H1 (cell line): ENCODE results near the gene SLK. TPM values are rescaled to one million over a fixed set of nuclear protein-coding genes. Genes with fewer than 3 reads are reported as not detected.

Experiments
- CTCF ChIA-PET: fragments of 300-600 bp; sonication (Branson Sonifier 250); formaldehyde crosslinking; loops from one replicate; lab custom pipeline; 2021; ENCODE audit not compliant: partially characterized antibody; lab: Charles Lee
- POLR2A ChIA-PET: fragments of 300-600 bp; sonication (Branson Sonifier 250); formaldehyde crosslinking; loops from one replicate; lab custom pipeline; 2021; ENCODE audit warnings: inconsistent platforms; ENCODE audit not compliant: partially characterized antibody; lab: Charles Lee
- DNase-seq, 2 experiments: peaks; one replicate each; pipeline versions ENCODE4 v3.0.0 to v3.0.0-alpha.2; 2010 to 2022; ENCODE audit warnings: low spot score in 2 of 2, low read depth in 1 of 2, mixed read lengths in 1 of 2
- FAIRE-seq: peaks from 2 replicates; lab custom pipeline; 2011; peaks lifted over from hg19 to GRCh38; lab: Jason Lieb, UNC
- H2AFZ ChIP-seq: 2 replicates; pipeline ENCODE4 v1.8.1; 2012; ENCODE audit warnings: low read length, inconsistent platforms
- H2AK5ac ChIP-seq: 2 replicates; pipeline ENCODE4 v1.6.1; 2013; ENCODE audit warnings: low read depth, low read length
- H2BK120ac ChIP-seq: replicated peaks from 2 replicates; pipeline ENCODE3; 2013; ENCODE audit warnings: low read depth, low read length, inconsistent platforms
- H2BK12ac ChIP-seq: 2 replicates; pipeline ENCODE4 v1.6.1; 2013; ENCODE audit warnings: low read depth, low read length
- H2BK15ac ChIP-seq: 2 replicates; pipeline ENCODE4 v1.6.1; 2013; ENCODE audit warnings: low read length
- H2BK20ac ChIP-seq: 2 replicates; pipeline ENCODE4 v1.6.1; 2013; ENCODE audit warnings: low read length
- H2BK5ac ChIP-seq: 2 replicates; pipeline ENCODE4 v1.6.1; 2013; ENCODE audit warnings: low read depth, low read length
- H3K14ac ChIP-seq: 2 replicates; pipeline ENCODE4 v1.6.1; 2013; ENCODE audit warnings: inconsistent platforms; ENCODE audit not compliant: insufficient read length
- H3K18ac ChIP-seq: 2 replicates; pipeline ENCODE4 v1.6.1; 2013; ENCODE audit warnings: low read length; ENCODE audit errors: extremely low read depth
- H3K23ac ChIP-seq: 2 replicates; pipeline ENCODE4 v1.6.1; 2013; ENCODE audit warnings: inconsistent platforms; ENCODE audit not compliant: insufficient read length
- H3K23me2 ChIP-seq: 2 replicates; pipeline ENCODE4 v1.6.1; 2013; ENCODE audit warnings: low read depth, low read length
- H3K27ac ChIP-seq: 2 replicates; pipeline ENCODE4 v1.6.1; 2011; ENCODE audit warnings: low read depth, low read length, inconsistent platforms
- H3K27me3 ChIP-seq, 4 experiments: replicated peaks in 1 of 4; 1 replicate in 1 of 4; 2 replicates in 3 of 4; pipeline versions ENCODE4 v1.6.1 to v1.8.1; 2011 to 2013; ENCODE audit warnings: low read length in 3 of 4, mild to moderate bottlenecking in 3 of 4, inconsistent platforms in 2 of 4, mixed read lengths in 2 of 4, moderate library complexity in 1 of 4; ENCODE audit not compliant: control insufficient read depth in 3 of 4, insufficient read depth in 3 of 4; ENCODE audit errors: extremely low read depth in 1 of 4
- H3K36me3 ChIP-seq, 4 experiments: 2 replicates each; pipeline versions ENCODE4 v1.6.1 to v1.8.1; 2011 to 2013; ENCODE audit warnings: mild to moderate bottlenecking in 4 of 4, low read length in 3 of 4, moderate library complexity in 2 of 4, control low read depth in 1 of 4, inconsistent platforms in 1 of 4; ENCODE audit not compliant: insufficient read depth in 4 of 4, control insufficient read depth in 2 of 4
- H3K4ac ChIP-seq: replicated peaks from 2 replicates; pipeline ENCODE3; 2013; ENCODE audit warnings: low read length, low read depth, mixed read lengths, inconsistent platforms; ENCODE audit not compliant: insufficient read length
- H3K4me1 ChIP-seq, 4 experiments: replicated peaks in 1 of 4; 1 replicate in 1 of 4; 2 replicates in 3 of 4; pipeline versions ENCODE4 v1.6.1 to v1.8.1; 2011 to 2013; ENCODE audit warnings: low read length in 3 of 4, inconsistent platforms in 2 of 4, mixed read lengths in 1 of 4; ENCODE audit not compliant: insufficient read depth in 4 of 4, control insufficient read depth in 3 of 4
- H3K4me2 ChIP-seq, 2 experiments: 2 replicates each; pipeline versions ENCODE4 v1.6.1 to v1.8.1; 2011 to 2013; ENCODE audit warnings: low read depth in 2 of 2, low read length in 2 of 2, control low read depth in 1 of 2, inconsistent platforms in 1 of 2, mild to moderate bottlenecking in 1 of 2; ENCODE audit not compliant: insufficient read depth in 1 of 2
- H3K4me3 ChIP-seq, 4 experiments: fragments of 200-600, 300-600 bp in 1 of 4; sonication (generic), shearing (Covaris generic), sonication (Bioruptor Twin) in 1 of 4; 2 replicates each; pipeline versions ENCODE4 v1.5.1 to v1.8.1; 2011 to 2016; ENCODE audit warnings: low read length in 4 of 4, low read depth in 3 of 4, control low read depth in 2 of 4, inconsistent platforms in 2 of 4, mild to moderate bottlenecking in 2 of 4, mixed read lengths in 1 of 4, moderate library complexity in 1 of 4; ENCODE audit not compliant: insufficient read depth in 2 of 4; ENCODE audit errors: extremely low read depth in 1 of 4
- H3K56ac ChIP-seq: replicated peaks from 2 replicates; pipeline ENCODE3; 2013; ENCODE audit warnings: low read depth, mild to moderate bottlenecking, mixed read lengths, low read length, inconsistent platforms; ENCODE audit not compliant: insufficient read length
- H3K79me1 ChIP-seq: 2 replicates; pipeline ENCODE4 v1.6.1; 2013; ENCODE audit warnings: low read depth, low read length, control low read depth
- H3K79me2 ChIP-seq, 2 experiments: 2 replicates each; pipeline versions ENCODE4 v1.6.1 to v1.8.1; 2012 to 2013; ENCODE audit warnings: low read length in 2 of 2, mild to moderate bottlenecking in 2 of 2, inconsistent platforms in 1 of 2; ENCODE audit not compliant: insufficient read depth in 2 of 2, control insufficient read depth in 1 of 2
- H3K9ac ChIP-seq, 4 experiments: replicated peaks in 1 of 4; 1 replicate in 1 of 4; 2 replicates in 3 of 4; pipeline versions ENCODE4 v1.6.1 to v1.8.1; 2011 to 2013; ENCODE audit warnings: low read depth in 3 of 4, low read length in 3 of 4, control low read depth in 2 of 4, mild to moderate bottlenecking in 2 of 4, moderate library complexity in 2 of 4, inconsistent platforms in 1 of 4; ENCODE audit errors: extremely low read depth in 1 of 4
- H3K9me3 ChIP-seq, 2 experiments: 2 replicates each; pipeline versions ENCODE4 v1.6.1 to v1.8.1; 2012 to 2013; ENCODE audit warnings: mild to moderate bottlenecking in 2 of 2, moderate library complexity in 2 of 2, control low read depth in 1 of 2, inconsistent platforms in 1 of 2, low read depth in 1 of 2, low read length in 1 of 2, mixed read lengths in 1 of 2; ENCODE audit not compliant: insufficient read depth in 2 of 2
- H4K20me1 ChIP-seq, 2 experiments: replicated peaks in 1 of 2; 2 replicates each; pipeline versions ENCODE3 to v1.8.1; 2011 to 2013; ENCODE audit warnings: inconsistent platforms in 2 of 2, low read length in 2 of 2, mild to moderate bottlenecking in 1 of 2; ENCODE audit not compliant: insufficient read depth in 2 of 2, control insufficient read depth in 1 of 2
- H4K5ac ChIP-seq: 2 replicates; pipeline ENCODE4 v1.6.1; 2013; ENCODE audit warnings: low read length, low read depth, mixed read lengths, inconsistent platforms; ENCODE audit not compliant: insufficient read length
- H4K8ac ChIP-seq: 2 replicates; pipeline ENCODE4 v1.8.0; 2013; ENCODE audit warnings: mild to moderate bottlenecking, moderate library complexity, low read length, inconsistent platforms; ENCODE audit not compliant: insufficient read depth; ENCODE audit errors: extremely low read depth
- H4K91ac ChIP-seq: replicated peaks from 2 replicates; pipeline ENCODE3; 2013; ENCODE audit warnings: low read length, mixed read lengths, inconsistent platforms; ENCODE audit not compliant: insufficient read length
- BACH1 ChIP-seq: IDR thresholded peaks from 2 replicates; pipeline ENCODE4 v1.6.1; 2012; ENCODE audit warnings: low read length, improper control_type of control experiment
- EP300 ChIP-seq, 2 experiments: IDR thresholded peaks; 1 replicate in 1 of 2; 2 replicates in 1 of 2; pipeline ENCODE4 v1.6.1; 2011 to 2012; ENCODE audit warnings: low read depth in 2 of 2, low read length in 2 of 2, mild to moderate bottlenecking in 2 of 2, borderline replicate concordance in 1 of 2, inconsistent platforms in 1 of 2, moderate library complexity in 1 of 2
- HDAC6 ChIP-seq: IDR thresholded peaks from one replicate; pipeline ENCODE4 v1.7.1; 2012; ENCODE audit warnings: low read depth, mild to moderate bottlenecking, inconsistent platforms, low read length, moderate library complexity
- NRF1 ChIP-seq: IDR thresholded peaks from 2 replicates; pipeline ENCODE4 v1.6.1; 2011; ENCODE audit warnings: mild to moderate bottlenecking, low read depth, low read length, improper control_type of control experiment
- PHF8 ChIP-seq: fragments of 200-600 bp; sonication (generic); conservative IDR thresholded peaks from 2 replicates; pipeline ENCODE4 v1.7.1; 2012; ENCODE audit warnings: low read depth, mild to moderate bottlenecking, inconsistent platforms, low read length, moderate library complexity
- RFX5 ChIP-seq: IDR thresholded peaks from 2 replicates; pipeline ENCODE4 v1.6.1; 2011; ENCODE audit warnings: low read depth, low read length, improper control_type of control experiment, borderline replicate concordance
- SUZ12 ChIP-seq: fragments of 200-600 bp; sonication (generic); IDR thresholded peaks from 2 replicates; pipeline ENCODE4 v1.6.1; 2012; ENCODE audit warnings: mild to moderate bottlenecking, inconsistent platforms, low read length, moderate library complexity, mixed read lengths
- ZNF274 ChIP-seq: IDR thresholded peaks from 2 replicates; pipeline ENCODE4 v1.7.0; 2012; ENCODE audit warnings: low read length, borderline replicate concordance; ENCODE audit errors: extremely low read depth
- whole genome bisulfite sequencing, 2 experiments: shearing (Covaris generic) in 1 of 2; methylation state at CpG; one replicate each; pipeline versions ENCODE4 v1.1.6 to v1.1.7; 2013 to 2015; ENCODE audit warnings: low lambda C conversion rate in 2 of 2, mixed read lengths in 2 of 2, inconsistent platforms in 1 of 2, low coverage in 1 of 2, missing lambda C conversion rate in 1 of 2; ENCODE audit not compliant: insufficient replicate concordance in 2 of 2, insufficient coverage in 1 of 2, insufficient read length in 1 of 2; ENCODE audit errors: extremely low coverage in 1 of 2, missing lambda C conversion rate in 1 of 2; 5-methylcytosine and 5-hydroxymethylcytosine counted together
- polyA plus RNA-seq, 7 experiments: library from polyadenylated mRNA; depleted of rRNA in 3 of 7; stranded (reverse) in 5 of 7; unstranded in 2 of 7; fragments of >200 nt in 5 of 7; fragments of 200-250 nt in 2 of 7; gene quantifications; 1 replicate in 5 of 7; 2 replicates in 1 of 7; 4 replicates in 1 of 7; pipeline versions ENCODE4 v1.2.1 to v1.2.3, GENCODE V29; 2011 to 2013; ENCODE audit warnings: missing spikeins in 2 of 7, mixed read lengths in 2 of 7
- total RNA-seq: library from RNA; stranded (reverse); fragmentation: NEBNext Ultra II Directional; extraction: Animal tissue kit (Norgen Biotek cat#: 25700); gene quantifications from 2 replicates; pipeline ENCODE4 v1.2.1, GENCODE V29; 2021
- TF ChIP-seq, protein P1 (sequence below): IDR thresholded peaks from 2 replicates; pipeline ENCODE4 v1.6.1; 2012; ENCODE audit warnings: inconsistent platforms
- TF ChIP-seq, protein P2 (sequence below): IDR thresholded peaks from 2 replicates; pipeline ENCODE4 v1.6.1; 2011; ENCODE audit warnings: low read depth, mild to moderate bottlenecking, low read length; ENCODE audit not compliant: insufficient read depth

SLK gene
- total and polyA plus RNA-seq, 2 of the 8 experiments (the other 6 are each of a cell fraction or from before 2014, with no cell fraction given), result 2.7 to 18.3 TPM

DNA sequence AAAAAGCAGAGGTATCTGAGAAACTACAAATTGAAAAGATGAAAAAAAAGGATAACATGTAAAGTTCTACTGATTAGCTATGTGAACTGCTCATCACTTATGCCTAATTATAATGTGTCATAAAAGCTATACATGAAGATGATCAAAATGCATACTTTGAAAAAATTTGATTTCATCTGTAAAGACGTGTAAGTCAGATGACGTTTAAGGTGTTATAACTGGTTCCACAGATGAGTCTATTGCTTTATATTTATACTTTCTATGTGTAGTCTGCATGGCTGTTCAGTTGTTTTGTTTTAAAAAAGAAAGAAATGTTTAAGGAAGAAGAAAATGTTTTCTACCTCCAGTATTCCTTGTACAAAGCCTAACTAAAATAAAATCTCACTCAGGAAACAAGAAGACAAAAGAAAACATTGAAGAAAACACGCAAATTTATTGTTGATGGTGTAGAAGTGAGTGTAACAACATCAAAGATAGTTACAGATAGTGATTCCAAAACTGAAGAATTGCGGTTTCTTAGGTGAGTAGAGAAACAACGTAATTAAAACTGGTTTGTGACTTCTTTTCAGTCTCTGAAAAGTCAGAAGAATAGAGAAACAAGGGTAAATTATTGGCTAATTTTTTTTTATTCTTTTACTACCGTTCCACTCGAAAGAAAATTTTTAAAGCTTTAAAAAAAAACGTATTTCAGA, 38.4 kb downstream of the SLK start:
- Histone ChIP-seq H3K14ac (no peak overlapping the region), H3K4me2 (no peak overlapping the region), H2AFZ (no peak overlapping the region), H3K4ac (no peak overlapping the region), H2BK20ac (no peak overlapping the region), H3K4me3 (no peak overlapping the region), H2BK15ac (no peak overlapping the region), H4K5ac (no peak overlapping the region), H4K91ac (no peak overlapping the region), H3K9me3 (no peaks in the 10 kb centered on the region), H3K27me3 (no peaks in the 10 kb centered on the region), H3K9ac (no peak overlapping the region), H3K23me2 (no peaks in the 10 kb centered on the region), H3K79me1 (no peaks in the 10 kb centered on the region), H2BK120ac (no peak overlapping the region), H3K4me1 (no peaks in the 10 kb centered on the region), H4K20me1 (no peaks in the 10 kb centered on the region), H3K79me2 (no peaks in the 10 kb centered on the region), H3K18ac (no peak overlapping the region), H2BK12ac (no peak overlapping the region), H3K36me3 (peaks cover 2 to 15% (median 5%) of the 10 kb centered on the region in 4 experiments; a peak in 2 of 8 replicates), H2BK5ac (no peak overlapping the region), H4K8ac (no peak overlapping the region), H2AK5ac (no peak overlapping the region), H3K27ac (no peak overlapping the region), H3K56ac (no peak overlapping the region), H3K23ac (no peak overlapping the region)
- ChIA-PET CTCF (interaction anchor here (0.6 to 1.5 kb wide), 6 partner anchors 11 to 418 kb away, joined by 3 to 5 read pairs (median 3); no protein-coding TSS in a partner anchor), POLR2A (interaction anchor here (0.9 kb wide), 1 partner anchor 10 kb away, joined by 5 read pairs; no protein-coding TSS in a partner anchor)
- WGBS, 2 experiments, result 87% methylated on average over 8 of the region's 8 CpGs; no CpG with 5 or more reads in 1 of the 2 experiments
- TF ChIP-seq SUZ12 (no peak), ZNF274 (no peak), NRF1 (no peak), HDAC6 (no peak), RFX5 (no peak), BACH1 (no peak), EP300 (IDR thresholded peaks at IDR 0.05; ENCODE audit: borderline replicate concordance in 1 of 2, low read depth in 2 of 2, low read length in 2 of 2) (no peak), PHF8 (no peak)
- TF ChIP-seq, protein P1, sequence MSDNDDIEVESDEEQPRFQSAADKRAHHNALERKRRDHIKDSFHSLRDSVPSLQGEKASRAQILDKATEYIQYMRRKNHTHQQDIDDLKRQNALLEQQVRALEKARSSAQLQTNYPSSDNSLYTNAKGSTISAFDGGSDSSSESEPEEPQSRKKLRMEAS, result no peak
- TF ChIP-seq, protein P2, sequence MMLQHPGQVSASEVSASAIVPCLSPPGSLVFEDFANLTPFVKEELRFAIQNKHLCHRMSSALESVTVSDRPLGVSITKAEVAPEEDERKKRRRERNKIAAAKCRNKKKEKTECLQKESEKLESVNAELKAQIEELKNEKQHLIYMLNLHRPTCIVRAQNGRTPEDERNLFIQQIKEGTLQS, result no peak
- FAIRE-seq (no peak), DNase-seq (no peak)
